K562 (cell line): Measurements from ENCODE around the gene RNF11. TPM values are rescaled to one million over a fixed set of nuclear protein-coding genes. Genes with fewer than 3 reads are reported as not detected.
A peak's percentile ranks its signal among the peaks of the same experiment; 100 is the strongest.

ENCODE experiments used
- BRCA1 ChIP-seq, 2 experiments: fragments of 450-650 bp in 1 of 2; sonication (generic) in 1 of 2; formaldehyde crosslinking in 1 of 2; IDR thresholded peaks; 2 replicates each; pipeline versions ENCODE4 v1.5.0 to v1.6.1; 2017 to 2020; ENCODE audit warnings: mild to moderate bottlenecking in 1 of 2, missing genetic modification reagents in 1 of 2
- CBX1 ChIP-seq: sonication (generic); IDR thresholded peaks from 2 replicates; pipeline ENCODE4 v1.6.1; 2016; ENCODE audit warnings: antibody characterized with exemption, low read depth, mild to moderate bottlenecking
- CCAR2 ChIP-seq: fragments of 200-400 bp; formaldehyde crosslinking; IDR thresholded peaks from 2 replicates; pipeline ENCODE4 v1.6.1; 2017; ENCODE audit warnings: mild to moderate bottlenecking, low read depth, low read length
- DMBX1 ChIP-seq: fragments of 250-450 bp; sonication (Bioruptor Pico); IDR thresholded peaks from 2 replicates; pipeline ENCODE4 v1.8.0; 2022; ENCODE audit warnings: inconsistent platforms, mild to moderate bottlenecking, moderate library complexity, borderline replicate concordance
- E2F4 ChIP-seq: sonication (generic); formaldehyde crosslinking; IDR thresholded peaks from 2 replicates; pipeline ENCODE4 v1.8.0; 2022; ENCODE audit warnings: mild to moderate bottlenecking, low read depth, missing genetic modification reagents
- EGR1 ChIP-seq: fragments of 450-650 bp; conservative IDR thresholded peaks from 2 replicates; pipeline ENCODE4 v1.6.1; 2017; ENCODE audit warnings: mild to moderate bottlenecking
- ELF1 ChIP-seq: fragments of 200-800 bp; sonication (Bioruptor generic); IDR thresholded peaks from 2 replicates; pipeline ENCODE4 v1.6.1; 2016; ENCODE audit warnings: missing genetic modification characterization, missing compliant biosample characterization
- ELF4 ChIP-seq: fragments of 450-650 bp; formaldehyde crosslinking; IDR thresholded peaks from 2 replicates; pipeline ENCODE4 v1.4.0; 2022; ENCODE audit warnings: missing genetic modification characterization
- ERF ChIP-seq: fragments of 450-650 bp; formaldehyde crosslinking; IDR thresholded peaks from 2 replicates; pipeline ENCODE4 v1.4.0; 2020; ENCODE audit warnings: mild to moderate bottlenecking, mixed read lengths
- FOXJ2 ChIP-seq: fragments of 200-800 bp; sonication (Bioruptor generic); IDR thresholded peaks from 2 replicates; pipeline ENCODE4 v1.6.1; 2016; ENCODE audit warnings: missing genetic modification characterization, missing compliant biosample characterization
- GATA2 ChIP-seq: sonication (generic); formaldehyde crosslinking; IDR thresholded peaks from 2 replicates; pipeline ENCODE4 v1.4.0; 2020; ENCODE audit warnings: mild to moderate bottlenecking, missing genetic modification reagents
- GTF2E2 ChIP-seq: fragments of 200-800 bp; sonication (Bioruptor generic); IDR thresholded peaks from 2 replicates; pipeline ENCODE4 v1.6.1; 2016; ENCODE audit warnings: missing genetic modification characterization, missing compliant biosample characterization
- HCFC1 ChIP-seq: IDR thresholded peaks from 2 replicates; pipeline ENCODE4 v1.6.1; 2012; ENCODE audit warnings: low read depth, low read length, improper control_type of control experiment
- MCM3 ChIP-seq: fragments of 450-650 bp; IDR thresholded peaks from 2 replicates; pipeline ENCODE4 v1.6.1; 2016
- MEF2D ChIP-seq: conservative IDR thresholded peaks from 2 replicates; pipeline ENCODE4 v1.6.1; 2016; ENCODE audit warnings: low read depth, missing genetic modification characterization, missing compliant biosample characterization
- PCBP2 ChIP-seq: fragments of 200-400 bp; formaldehyde crosslinking; IDR thresholded peaks from 2 replicates; pipeline ENCODE4 v1.6.1; 2018; ENCODE audit warnings: low read length, low read depth, mild to moderate bottlenecking, moderate library complexity; ENCODE audit not compliant: poor library complexity, severe bottlenecking
- POLR2AphosphoS5 ChIP-seq: IDR thresholded peaks from 2 replicates; pipeline ENCODE4 v1.6.1; 2011; ENCODE audit warnings: mild to moderate bottlenecking, low read depth, low read length, moderate library complexity; ENCODE audit not compliant: control insufficient read depth, insufficient read depth
- PYGO2 ChIP-seq: fragments of 450-650 bp; IDR thresholded peaks from 2 replicates; pipeline ENCODE4 v1.6.1; 2016; ENCODE audit warnings: mild to moderate bottlenecking, missing genetic modification characterization, moderate library complexity, missing compliant biosample characterization
- SMC3 ChIP-seq: conservative IDR thresholded peaks from 2 replicates; pipeline ENCODE4 v1.6.1; 2011; ENCODE audit warnings: low read depth, low read length, improper control_type of control experiment; ENCODE audit not compliant: insufficient read depth
- SNRNP70 ChIP-seq: fragments of 200-400 bp; formaldehyde crosslinking; optimal IDR thresholded peaks from 2 replicates; pipeline ENCODE3; 2017; ENCODE audit warnings: low read depth, low read length
- SP1 ChIP-seq: sonication (generic); formaldehyde crosslinking; IDR thresholded peaks from 2 replicates; pipeline ENCODE4 v1.8.1; 2022; ENCODE audit warnings: mild to moderate bottlenecking, missing genetic modification reagents
- TAF9B ChIP-seq: fragments of 450-650 bp; IDR thresholded peaks from 2 replicates; pipeline ENCODE4 v1.6.1; 2018; ENCODE audit warnings: mild to moderate bottlenecking; ENCODE audit not compliant: partially characterized antibody
- UBTF ChIP-seq, 2 experiments: IDR thresholded peaks; 2 replicates each; pipeline ENCODE4 v1.6.1; 2012; ENCODE audit warnings: improper control_type of control experiment in 2 of 2, low read depth in 2 of 2, low read length in 2 of 2, borderline replicate concordance in 1 of 2
- ZBTB17 ChIP-seq: fragments of 450-650 bp; formaldehyde crosslinking; IDR thresholded peaks from 2 replicates; pipeline ENCODE4 v1.4.0; 2020; ENCODE audit warnings: mild to moderate bottlenecking
- ZNF217 ChIP-seq: sonication (generic); formaldehyde crosslinking; IDR thresholded peaks from 2 replicates; pipeline ENCODE4 v1.8.0; 2022; ENCODE audit warnings: mild to moderate bottlenecking, missing genetic modification reagents
- ZNF507 ChIP-seq: conservative IDR thresholded peaks from 2 replicates; pipeline ENCODE4 v1.6.1; 2017; ENCODE audit warnings: missing genetic modification characterization, missing compliant biosample characterization
- polyA plus RNA-seq, 8 experiments: library from polyadenylated mRNA; depleted of rRNA in 4 of 8; stranded (reverse) in 5 of 8; unstranded in 3 of 8; fragments of >200 nt; fragmentation: Nextera tagmentation in 2 of 8; fragmentation: Illumina TruSeq in 1 of 8; extraction: Ambion mirVana in 2 of 8; extraction: Trizol in 1 of 8; gene quantifications; 2 replicates each; pipeline versions ENCODE4 v1.2.1 to v1.2.3, GENCODE V29; 2011 to 2014; ENCODE audit warnings: inconsistent platforms in 1 of 8, missing spikeins in 1 of 8
- total RNA-seq, 7 experiments: library from RNA; depleted of rRNA in 6 of 7; stranded (reverse); fragments of >200 nt in 6 of 7; fragmentation: Illumina TruSeq in 2 of 7; extraction: Trizol in 2 of 7; gene quantifications; 2 replicates each; pipeline versions ENCODE4 v1.2.1 to v1.2.3, GENCODE V29; 2011 to 2021; ENCODE audit warnings: low replicate concordance in 1 of 7

RNF11 gene
- total and polyA plus RNA-seq, 9 of the 15 experiments (the other 6 are each of a cell fraction or from before 2014, with no cell fraction given): 5.7 to 34.3 (median 23.1) TPM

- TF ChIP-seq HCFC1 (0 out of 2 replicates have a peak, but pooled peaks have one; percentile 22), MEF2D (peak; percentile 67), SNRNP70 (no peak), GTF2E2 (tag) (no peak), PCBP2 (no peak), SMC3 (no peak), PYGO2 (peak; percentile 87), SP1 (peak; percentile 71; the same call in 1 of the 2 replicates), ELF1 (tag) (no peak), BRCA1 (IDR thresholded peaks at IDR 0.05) (no peak), BRCA1 (CRISPR knock-in tag; IDR thresholded peaks at IDR 0.05) (no peak), ZNF217 (CRISPR knock-in tag) (no peak), TAF9B (no peak), ZBTB17 (CRISPR knock-in tag) (0 out of 2 replicates have a peak, but pooled peaks have one; percentile 69), CBX1 (no peak), UBTF (IDR thresholded peaks at IDR 0.05; ENCODE audit: borderline replicate concordance in 1 of 2, low read depth in 2 of 2, low read length in 2 of 2) (no peak), GATA2 (CRISPR knock-in tag) (peak; percentile 98), E2F4 (CRISPR knock-in tag) (no peak), CCAR2 (no peak), MCM3 (no peak), EGR1 (no peak), ELF4 (CRISPR knock-in tag) (peak; percentile 52; the same call in 1 of the 2 replicates), ERF (CRISPR knock-in tag) (no peak), POLR2AphosphoS5 (peak; percentile 99), FOXJ2 (tag) (peak; percentile 95), DMBX1 (CRISPR knock-in tag) (peak; percentile 68), ZNF507 (no peak)
- TF ChIP-seq, all 486 proteins: peak for 157
These were observed 48.4 kb downstream of the RNF11 start (continued) for GRCh38 chr1:51284487-51284954.
